ENCODE results near the gene KRTAP5-4. TPM values are rescaled to one million over a fixed set of nuclear protein-coding genes. Genes with fewer than 3 reads are reported as not detected.

Gene KRTAP5-4
- total RNA-seq, 1 donor from 2014 or later = not detected

DNA sequence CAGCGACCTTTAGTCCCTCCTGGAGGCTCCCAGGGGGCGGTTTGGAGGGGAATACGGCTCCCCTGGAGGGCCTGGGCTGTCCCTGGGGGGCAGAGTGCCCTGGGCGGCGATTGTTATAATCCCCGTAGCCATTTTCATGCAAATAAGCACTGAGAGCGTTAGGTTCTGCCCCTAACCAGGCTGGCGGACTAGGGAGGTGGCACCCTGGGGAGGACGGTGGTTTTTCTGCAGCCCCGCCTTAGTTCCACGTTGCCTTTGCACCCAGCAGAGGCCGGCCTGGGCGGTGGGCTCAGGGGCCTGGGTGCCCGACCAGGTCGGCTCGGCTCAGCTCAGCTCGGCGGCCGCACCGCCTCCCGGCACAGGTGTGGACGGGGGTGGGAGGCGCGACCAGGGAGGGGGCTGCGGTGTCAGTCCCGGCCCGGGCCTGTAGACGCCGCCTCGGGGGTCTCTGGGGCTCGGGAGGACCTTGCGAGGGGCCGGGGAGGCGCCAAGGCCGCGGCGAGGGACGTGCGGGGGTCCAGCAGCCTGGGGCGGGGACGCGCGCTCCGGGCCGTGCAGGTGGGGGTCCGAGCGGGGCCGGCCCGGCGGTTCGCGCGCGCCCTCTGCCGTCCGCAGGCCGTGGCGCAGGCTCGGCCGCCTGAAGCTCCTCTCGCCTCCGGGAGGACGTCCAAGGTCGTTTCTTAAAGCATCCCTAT lies 47.6 kb downstream of the KRTAP5-4 start:
- DNase-seq = peak; percentile 58
- Histone ChIP-seq H3K9me3 (replicated peaks) (peaks cover 9% of the 10 kb centered on the region), H3K4me3 (peak overlapping the region; percentile 79), H3K27me3 (ENCODE audit: low read depth) (no peaks in the 10 kb centered on the region), H3K4me1 (peaks cover 45% of the 10 kb centered on the region), H3K36me3 (no peaks in the 10 kb centered on the region), H3K27ac (replicated peaks) (peak overlapping the region; percentile 83)
- intact Hi-C loops (cut with micrococcal nuclease) = no loop called here
- TF ChIP-seq CTCF (IDR thresholded peaks at IDR 0.05; ENCODE audit: borderline replicate concordance) = peak; percentile 97

DNA sequence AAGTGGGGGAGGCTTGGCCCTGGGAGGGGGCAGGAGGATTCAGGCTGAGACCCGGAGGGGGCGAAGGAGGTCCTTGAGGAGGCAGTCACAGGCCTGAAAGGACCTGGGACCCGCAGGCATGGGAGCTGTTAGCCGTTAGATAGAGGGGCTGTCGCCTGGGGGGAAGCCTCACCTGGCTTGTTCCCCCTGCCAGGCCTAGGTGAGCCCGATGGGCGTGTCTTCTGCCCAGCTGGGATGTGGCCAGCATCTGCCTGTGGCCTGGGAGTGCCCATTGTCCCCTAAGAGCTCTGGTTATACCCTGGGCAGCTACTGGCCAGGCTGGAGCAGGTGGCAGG lies 48.1 kb downstream of the KRTAP5-4 start:
- H3K4me1 ChIP-seq = peaks cover 50% of the 10 kb centered on the region
- intact Hi-C loops (cut with micrococcal nuclease) = no loop called here
- no peak for DNase-seq

GRCh38 chr11:1573077-1573902 lies 48.6 kb downstream of the KRTAP5-4 start:
- Histone ChIP-seq H3K9me3 (replicated peaks) (peaks cover 1% of the 10 kb centered on the region), H3K27me3 (ENCODE audit: low read depth) (no peaks in the 10 kb centered on the region), H3K4me1 (peaks cover 56% of the 10 kb centered on the region), H3K27ac (replicated peaks) (peak overlapping the region; percentile 83), H3K4me3 (peak overlapping the region; percentile 79), H3K36me3 (no peaks in the 10 kb centered on the region)
- TF ChIP-seq CTCF (IDR thresholded peaks at IDR 0.05; ENCODE audit: borderline replicate concordance) = no peak
- no peak for DNase-seq
- intact Hi-C loops (cut with micrococcal nuclease) = no loop called here

More for the DNA sequence above, 48.1 kb downstream of the KRTAP5-4 start:
- Histone ChIP-seq H3K36me3 (no peaks in the 10 kb centered on the region), H3K9me3 (replicated peaks) (peaks cover 7% of the 10 kb centered on the region), H3K4me3 (peak overlapping the region; percentile 79), H3K27ac (replicated peaks) (peak overlapping the region; percentile 83), H3K27me3 (ENCODE audit: low read depth) (no peaks in the 10 kb centered on the region)
- no peak for TF ChIP-seq CTCF (IDR thresholded peaks at IDR 0.05; ENCODE audit: borderline replicate concordance)

- intact Hi-C loops (cut with micrococcal nuclease) = no loop called here
- H3K27me3 ChIP-seq (ENCODE audit: low read depth) = no peaks in the 10 kb centered on the region
- peaks cover 65% of the 10 kb centered on the region for H3K4me1 ChIP-seq
- DNase-seq = peak; percentile 94
- H3K36me3 ChIP-seq = no peaks in the 10 kb centered on the region
- peak within 1 kb of the TSS; percentile 83 for H3K27ac ChIP-seq (replicated peaks)
- no peaks in the 10 kb centered on the region for H3K9me3 ChIP-seq (replicated peaks)
- H3K4me3 ChIP-seq = peak within 1 kb of the TSS; percentile 82
- no peak for TF ChIP-seq CTCF (IDR thresholded peaks at IDR 0.05; ENCODE audit: borderline replicate concordance)
Observed at GRCh38 chr11:1572197-1573076, 49.5 kb downstream of the KRTAP5-4 start, which contains the start of gene DUSP8. Gene DUSP8, minus strand, starts transcription at chr11:1572271. Its CDS starts 6,445 bp downstream, at chr11:1565826.

- DNase-seq = no peak
- H3K4me1 ChIP-seq = peaks cover 71% of the 10 kb centered on the region
- no peaks in the 10 kb centered on the region for H3K9me3 ChIP-seq (replicated peaks)
- H3K36me3 ChIP-seq = no peaks in the 10 kb centered on the region
- H3K27me3 ChIP-seq (ENCODE audit: low read depth) = no peaks in the 10 kb centered on the region
- TF ChIP-seq CTCF (IDR thresholded peaks at IDR 0.05; ENCODE audit: borderline replicate concordance) = no peak
- intact Hi-C loops (cut with micrococcal nuclease) = no loop called here
- peak overlapping the region; percentile 82 for H3K4me3 ChIP-seq
- peak overlapping the region; percentile 80 for H3K27ac ChIP-seq (replicated peaks)
Observed at GRCh38 chr11:1571760-1572196, 50.2 kb downstream of the KRTAP5-4 start.
